HepG2 (cell line): Measurements from ENCODE around the gene TOMM7. TPM values are rescaled to one million over a fixed set of nuclear protein-coding genes. Genes with fewer than 3 reads are reported as not detected.

Experiments used
- HHEX ChIP-seq: IDR thresholded peaks from 2 replicates; pipeline ENCODE4 v1.6.1; 2016; ENCODE audit warnings: control low read depth
- KLF16 ChIP-seq, 2 experiments: sonication (generic) in 1 of 2; formaldehyde crosslinking in 1 of 2; IDR thresholded peaks; 2 replicates each; pipeline versions ENCODE4 v1.6.1 to v1.8.0; 2016 to 2023; ENCODE audit warnings: missing genetic modification reagents in 2 of 2, missing compliant biosample characterization in 1 of 2
- KMT2B ChIP-seq: IDR thresholded peaks from 2 replicates; pipeline ENCODE4 v1.6.1; 2016; ENCODE audit warnings: missing genetic modification reagents, missing compliant biosample characterization
- MLX ChIP-seq: IDR thresholded peaks from 2 replicates; pipeline ENCODE4 v1.6.1; 2016
- NPAS2 ChIP-seq: sonication (generic); formaldehyde crosslinking; IDR thresholded peaks from 2 replicates; pipeline ENCODE4 v1.8.0; 2022; ENCODE audit warnings: mild to moderate bottlenecking, missing genetic modification reagents, borderline replicate concordance
- NR2C2 ChIP-seq: sonication (generic); formaldehyde crosslinking; IDR thresholded peaks from 2 replicates; pipeline ENCODE4 v1.4.0; 2020; ENCODE audit warnings: missing genetic modification reagents, mild to moderate bottlenecking, moderate library complexity, borderline replicate concordance
- RFXAP ChIP-seq: sonication (generic); formaldehyde crosslinking; IDR thresholded peaks from 2 replicates; pipeline ENCODE4 v1.4.0; 2020; ENCODE audit warnings: missing genetic modification reagents, borderline replicate concordance
- SMAD3 ChIP-seq: sonication (generic); formaldehyde crosslinking; IDR thresholded peaks from 2 replicates; pipeline ENCODE4 v1.4.0; 2020; ENCODE audit warnings: missing genetic modification reagents
- TAF1 ChIP-seq: sonication (generic); formaldehyde crosslinking; IDR thresholded peaks from 2 replicates; pipeline ENCODE4 v1.4.0; 2020; ENCODE audit warnings: missing genetic modification reagents
- TARDBP ChIP-seq: sonication (generic); formaldehyde crosslinking; IDR thresholded peaks from 2 replicates; pipeline ENCODE4 v1.8.0; 2022; ENCODE audit warnings: mild to moderate bottlenecking, missing genetic modification reagents
- TCF12 ChIP-seq, 2 experiments: fragments of 450-650 bp in 1 of 2; sonication (generic) in 1 of 2; formaldehyde crosslinking in 1 of 2; IDR thresholded peaks; 2 replicates each; pipeline versions ENCODE4 v1.6.1 to v1.8.0; 2017 to 2022; ENCODE audit warnings: antibody characterized with exemption in 1 of 2, mild to moderate bottlenecking in 1 of 2, missing genetic modification reagents in 1 of 2, moderate library complexity in 1 of 2
- YY1 ChIP-seq: IDR thresholded peaks from 2 replicates; pipeline ENCODE4 v1.6.1; 2011; ENCODE audit warnings: low read length, low read depth, moderate library complexity, mild to moderate bottlenecking; ENCODE audit not compliant: insufficient read depth, insufficient replicate concordance
- ZFY ChIP-seq: sonication (generic); formaldehyde crosslinking; IDR thresholded peaks from 2 replicates; pipeline ENCODE4 v1.4.0; 2020; ENCODE audit warnings: missing genetic modification reagents
- ZNF142 ChIP-seq: sonication (generic); formaldehyde crosslinking; IDR thresholded peaks from 2 replicates; pipeline ENCODE4 v1.4.0; 2020; ENCODE audit warnings: missing genetic modification reagents
- ZNF143 ChIP-seq: sonication (generic); formaldehyde crosslinking; IDR thresholded peaks from 2 replicates; pipeline ENCODE4 v1.4.0; 2020; ENCODE audit warnings: missing genetic modification reagents
- ZNF451 ChIP-seq: sonication (generic); formaldehyde crosslinking; IDR thresholded peaks from 2 replicates; pipeline ENCODE4 v1.5.0; 2020; ENCODE audit warnings: mild to moderate bottlenecking, missing genetic modification reagents
- ZNF530 ChIP-seq: sonication (generic); formaldehyde crosslinking; IDR thresholded peaks from 2 replicates; pipeline ENCODE4 v1.5.0; 2020; ENCODE audit warnings: low read depth, mild to moderate bottlenecking, missing genetic modification reagents
- ZNF557 ChIP-seq: sonication (generic); formaldehyde crosslinking; IDR thresholded peaks from 2 replicates; pipeline ENCODE4 v1.4.0; 2020; ENCODE audit warnings: missing genetic modification reagents
- ZNF687 ChIP-seq: sonication (generic); formaldehyde crosslinking; IDR thresholded peaks from 2 replicates; pipeline ENCODE4 v1.5.1; 2020; ENCODE audit warnings: mild to moderate bottlenecking, missing genetic modification reagents, moderate library complexity
- ZNF747 ChIP-seq: sonication (generic); formaldehyde crosslinking; IDR thresholded peaks from 2 replicates; pipeline ENCODE4 v1.8.1; 2023; ENCODE audit warnings: missing genetic modification reagents, mild to moderate bottlenecking, borderline replicate concordance
- polyA plus RNA-seq, 8 experiments: library from polyadenylated mRNA; depleted of rRNA in 3 of 8; stranded (reverse) in 7 of 8; unstranded in 1 of 8; fragments of >200 nt; fragmentation: Illumina TruSeq in 4 of 8; extraction: Trizol in 4 of 8; gene quantifications; 2 replicates each; pipeline versions ENCODE4 v1.2.1 to v1.2.3, GENCODE V29; 2011 to 2016; ENCODE audit warnings: low read depth in 4 of 8, missing spikeins in 1 of 8, mixed read lengths in 1 of 8; ENCODE audit not compliant: insufficient read depth in 1 of 8
- total RNA-seq, 5 experiments: library from RNA; depleted of rRNA; stranded (reverse); fragments of >200 nt; fragmentation: Illumina TruSeq; extraction: Trizol; gene quantifications; 2 replicates each; pipeline ENCODE4 v1.2.3, GENCODE V29; 2016; ENCODE audit warnings: low read depth in 1 of 5

Gene TOMM7
- total and polyA plus RNA-seq, 2 of the 13 experiments (the other 11 are each of a cell fraction or from before 2014, with no cell fraction given), result 251 to 369 TPM

- peak; percentile 83 for TF ChIP-seq ZNF687 (CRISPR knock-in tag)
- TF ChIP-seq ZNF530 (CRISPR knock-in tag), result no peak
- peak; percentile 96 for TF ChIP-seq NR2C2 (CRISPR knock-in tag)
- TF ChIP-seq YY1, result peak; percentile 79
- peak; percentile 98 for TF ChIP-seq TAF1 (CRISPR knock-in tag)
- TF ChIP-seq MLX (CRISPR knock-in tag), result peak; percentile 23; the same call in 1 of the 2 replicates
- no peak for TF ChIP-seq ZNF142 (CRISPR knock-in tag)
- TF ChIP-seq NPAS2 (CRISPR knock-in tag), result no peak
- TF ChIP-seq TARDBP, result peak; percentile 82; the same call in 1 of the 2 replicates
- peak; percentile 28; the same call in 1 of the 2 replicates for TF ChIP-seq ZNF143
- TF ChIP-seq KMT2B (CRISPR knock-in tag), result peak; percentile 94
- TF ChIP-seq SMAD3 (CRISPR knock-in tag), result peak; percentile 89; the same call in 1 of the 2 replicates
- TF ChIP-seq ZNF451 (CRISPR knock-in tag), result peak; percentile 54; the same call in 1 of the 2 replicates
- 0 out of 2 replicates have a peak, but pooled peaks have one; percentile 49 for TF ChIP-seq RFXAP (CRISPR knock-in tag)
- peak; percentile 76 for TF ChIP-seq ZFY (CRISPR knock-in tag)
- no peak for TF ChIP-seq TCF12 (IDR thresholded peaks at IDR 0.05)
- TF ChIP-seq TCF12 (CRISPR knock-in tag; IDR thresholded peaks at IDR 0.05), result no peak
- no peak for TF ChIP-seq HHEX
- peak in 1 of 2 experiments; percentile 60; a peak in 1 of 4 replicates for TF ChIP-seq KLF16 (CRISPR knock-in tag; IDR thresholded peaks at IDR 0.05)
- no peak for TF ChIP-seq ZNF747 (CRISPR knock-in tag)
- no peak; the same call in 1 of the 2 replicates for TF ChIP-seq ZNF557 (CRISPR knock-in tag)
Observed at GRCh38 chr7:22822486-22823141, at the start of gene TOMM7 (continued).
